Epithelial cell of prostate (primary cell): ENCODE results near the gene C2CD4D.
"Not testable (repeated sequence)": the region's sequence is repeated elsewhere in the genome, so short reads cannot be mapped to it uniquely, and the experiment has no call there.

Experiments used
- DNase-seq: peaks from one replicate; pipeline ENCODE4 v3.0.0-alpha.2; 2011; ENCODE audit warnings: low read depth, low spot score
- H3K27ac ChIP-seq: fragments of 450-650 bp; 2 replicates; pipeline ENCODE4 v1.5.1; 2017; ENCODE audit warnings: mild to moderate bottlenecking

Gene C2CD4D

GRCh38 chr1:151839457-151840403 lies at the start of gene C2CD4D:
Gene C2CD4D (minus strand): TSS chr1:151839820. CDS start chr1:151838989, 831 bp downstream.
- peak within 1 kb of the TSS; percentile 86 for H3K27ac ChIP-seq
- DNase-seq, result no peak

DNA sequence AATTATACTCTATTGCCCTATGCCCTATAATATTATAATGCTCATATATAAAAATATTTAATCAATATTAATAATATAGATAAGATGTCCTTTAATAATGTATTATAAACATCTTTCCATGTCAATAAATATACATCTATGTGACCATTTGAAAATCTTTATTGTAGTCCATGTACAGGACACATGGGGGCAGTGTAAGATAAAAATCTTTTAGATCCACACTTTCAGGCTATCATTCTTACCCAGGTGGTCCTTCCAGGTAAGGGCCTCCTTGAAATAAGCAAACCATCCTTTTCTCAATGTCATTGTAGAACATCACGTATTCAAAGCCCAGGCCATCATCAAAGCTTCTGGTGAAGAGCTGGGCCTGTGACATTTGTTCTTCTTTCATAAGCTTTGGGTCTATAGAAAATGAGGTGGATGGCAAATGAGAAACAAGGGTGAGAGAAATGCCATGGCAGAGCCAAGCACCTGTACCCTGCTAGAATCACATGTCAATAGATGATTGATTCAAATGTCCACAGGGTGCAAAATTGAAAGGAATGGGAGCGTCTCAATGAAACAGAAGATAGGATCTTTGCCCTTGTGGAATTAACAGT lies 49.5 kb upstream of the C2CD4D start:
- no peak for DNase-seq
- H3K27ac ChIP-seq, result no peak overlapping the region

- H3K27ac ChIP-seq, result peak overlapping the region; percentile 99
- peak; percentile 60 for DNase-seq
Observed at GRCh38 chr1:151887028-151887427, 47.4 kb upstream of the C2CD4D start.

DNA sequence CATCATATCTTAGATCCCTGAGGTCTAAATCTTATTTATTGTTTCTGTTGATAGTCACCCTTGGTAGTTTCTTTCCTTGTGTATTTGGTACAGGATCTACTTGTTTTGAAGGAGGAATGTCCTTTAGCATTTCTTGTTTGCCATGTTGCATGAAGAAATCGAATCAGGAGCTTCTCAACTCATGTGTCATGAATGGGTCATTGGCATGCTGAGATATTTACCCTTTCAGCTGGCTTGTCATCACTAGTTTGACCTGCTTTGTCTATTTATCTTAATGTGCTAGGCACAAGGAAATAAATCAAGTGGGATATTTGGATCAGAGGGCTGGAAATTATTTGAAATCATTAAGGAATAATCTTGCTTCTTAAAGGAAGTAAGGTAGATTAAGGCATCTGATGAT lies 45.9 kb upstream of the C2CD4D start:
- H3K27ac ChIP-seq, result peak overlapping the region; percentile 99
- peak; percentile 93 for DNase-seq

GRCh38 chr1:151884879-151885278 lies 45.3 kb upstream of the C2CD4D start:
- peak overlapping the region; percentile 99 for H3K27ac ChIP-seq
- DNase-seq, result not testable (repeated sequence)

DNA sequence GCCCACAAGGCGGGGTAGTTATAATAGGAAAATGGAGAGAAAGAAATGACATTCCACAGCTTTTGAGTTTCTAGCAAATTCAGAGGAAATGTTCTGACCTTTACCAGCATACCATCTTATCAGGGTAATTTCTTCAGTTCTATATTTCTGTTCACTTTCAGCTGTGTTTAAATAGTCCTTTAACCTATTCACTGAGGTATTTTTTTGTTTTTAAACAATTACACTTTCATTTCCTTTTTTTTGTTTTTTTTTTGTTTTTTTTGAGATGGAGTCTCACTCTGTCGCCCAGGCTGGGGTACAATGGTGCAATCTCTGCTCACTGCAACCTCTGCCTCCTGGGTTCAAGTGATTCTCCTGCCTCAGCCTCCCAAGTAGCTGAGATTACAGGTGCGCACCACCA lies 44.8 kb upstream of the C2CD4D start:
- DNase-seq, result not testable (repeated sequence)
- peak overlapping the region; percentile 99 for H3K27ac ChIP-seq

DNA sequence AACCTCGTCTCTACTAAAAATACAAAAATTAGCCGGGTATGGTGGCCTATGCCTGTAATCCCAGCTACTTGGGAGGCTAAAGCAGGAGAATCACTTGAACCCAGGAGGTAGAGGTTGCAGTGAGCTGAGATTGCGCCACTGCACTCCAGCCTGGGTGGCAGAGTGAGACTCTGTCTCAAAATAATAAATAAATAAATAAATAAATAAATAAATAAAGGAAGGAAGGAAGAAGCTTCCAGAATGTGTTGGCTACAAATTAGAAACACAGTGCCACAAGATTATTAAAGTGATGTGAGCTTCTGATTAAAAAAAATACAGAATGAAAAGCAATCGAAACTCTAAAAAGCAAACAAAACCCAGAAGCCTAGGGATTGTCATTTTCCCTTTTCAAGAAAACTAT lies 44.3 kb upstream of the C2CD4D start:
- not testable (repeated sequence) for H3K27ac ChIP-seq, DNase-seq

DNA sequence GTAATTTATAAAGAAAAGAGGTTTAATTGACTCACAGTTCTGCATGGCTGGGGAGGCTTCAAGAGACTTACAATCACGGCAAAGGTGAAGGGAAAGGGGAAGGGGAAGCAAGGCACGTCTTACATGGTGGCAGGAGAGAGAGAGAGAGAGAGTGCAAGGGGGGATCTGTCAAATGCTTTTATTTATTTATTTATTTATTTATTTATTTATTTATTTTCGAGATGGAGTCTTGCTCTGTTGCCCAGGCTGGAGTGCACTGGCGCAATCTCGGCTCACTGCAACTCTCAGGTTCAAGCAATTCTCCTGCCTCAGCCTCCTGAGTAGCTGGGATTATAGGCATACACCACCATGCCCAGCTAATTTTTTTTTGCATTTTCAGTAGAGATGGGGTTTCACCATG lies 43.3 kb upstream of the C2CD4D start:
- H3K27ac ChIP-seq, DNase-seq: not testable (repeated sequence)

- H3K27ac ChIP-seq, result no peak overlapping the region
- no peak for DNase-seq
Observed at GRCh38 chr1:151882466-151882865, 42.8 kb upstream of the C2CD4D start.

DNA sequence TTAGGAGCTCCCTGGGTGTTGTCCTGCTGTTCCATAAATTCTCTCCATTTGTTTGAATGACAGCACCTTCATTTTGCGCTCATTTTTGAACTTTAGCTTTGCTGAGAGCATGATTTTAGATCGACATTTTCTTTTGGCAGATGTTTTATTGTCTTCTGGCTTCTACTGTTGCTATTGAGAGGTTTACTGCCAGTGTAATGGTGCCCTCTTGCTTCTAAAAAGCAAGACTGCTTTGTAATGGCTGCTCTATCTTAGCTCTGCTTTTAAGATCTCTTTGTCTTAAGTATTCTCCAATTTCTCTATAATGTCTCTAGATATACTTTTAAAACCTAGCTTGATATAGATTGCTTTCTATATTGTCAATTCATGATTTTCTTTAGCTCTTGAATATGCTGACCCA lies 41.9 kb upstream of the C2CD4D start:
- DNase-seq, result no peak
- H3K27ac ChIP-seq, result no peak overlapping the region

GRCh38 chr1:151875419-151876097 lies 35.9 kb upstream of the C2CD4D start:
- no peak overlapping the region for H3K27ac ChIP-seq
- DNase-seq, result no peak

DNA sequence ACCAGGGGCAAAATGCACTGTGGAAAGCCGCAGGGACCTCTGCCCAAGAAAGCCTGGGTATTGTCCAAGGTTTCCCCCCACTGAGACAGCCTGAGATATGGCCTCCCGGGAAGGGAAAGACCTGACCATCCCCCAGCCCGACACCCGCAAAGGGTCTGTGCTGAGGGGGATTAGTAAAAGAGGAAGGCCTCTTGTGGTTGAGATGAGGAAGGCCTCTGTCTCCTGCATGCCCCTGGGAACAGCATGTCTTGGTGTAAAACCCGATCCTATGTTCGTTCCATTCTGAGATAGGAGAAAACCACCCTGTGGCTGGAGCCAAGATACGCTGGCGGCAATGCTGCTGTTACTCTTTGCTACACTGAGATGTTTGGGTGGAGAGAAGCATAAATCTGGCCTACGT lies 33.2 kb upstream of the C2CD4D start:
- not testable (repeated sequence) for DNase-seq, H3K27ac ChIP-seq

- H3K27ac ChIP-seq, result no peak overlapping the region
- no peak for DNase-seq
Observed at GRCh38 chr1:151871284-151872030, 31.8 kb upstream of the C2CD4D start.

GRCh38 chr1:151868486-151868885 lies 28.9 kb upstream of the C2CD4D start:
- peak overlapping the region; percentile 72 for H3K27ac ChIP-seq
- DNase-seq, result no peak

GRCh38 chr1:151867765-151868411 lies 28.3 kb upstream of the C2CD4D start:
- peak overlapping the region; percentile 72 for H3K27ac ChIP-seq
- peak; percentile 49 for DNase-seq

DNA sequence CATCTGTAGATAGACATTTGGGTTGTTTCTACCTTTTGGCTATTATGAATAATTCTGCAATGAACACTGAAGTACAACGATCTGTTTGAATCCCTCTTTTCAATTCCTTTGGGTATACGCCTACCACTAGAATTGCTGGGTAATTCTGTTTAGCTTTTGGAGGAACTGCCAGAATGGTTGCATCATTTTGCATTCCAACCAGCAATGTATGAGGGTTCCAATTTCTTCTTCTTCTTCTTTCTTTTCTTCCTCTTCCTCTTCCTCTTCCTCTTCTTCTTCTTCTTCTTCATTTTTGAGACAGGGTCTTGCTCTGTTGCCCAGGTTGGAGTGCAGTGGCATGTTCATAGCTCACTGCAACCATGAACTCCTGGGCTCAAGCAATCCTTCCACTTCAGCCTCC lies 27.7 kb upstream of the C2CD4D start:
- DNase-seq, result no peak
- peak overlapping the region; percentile 72 for H3K27ac ChIP-seq

DNA sequence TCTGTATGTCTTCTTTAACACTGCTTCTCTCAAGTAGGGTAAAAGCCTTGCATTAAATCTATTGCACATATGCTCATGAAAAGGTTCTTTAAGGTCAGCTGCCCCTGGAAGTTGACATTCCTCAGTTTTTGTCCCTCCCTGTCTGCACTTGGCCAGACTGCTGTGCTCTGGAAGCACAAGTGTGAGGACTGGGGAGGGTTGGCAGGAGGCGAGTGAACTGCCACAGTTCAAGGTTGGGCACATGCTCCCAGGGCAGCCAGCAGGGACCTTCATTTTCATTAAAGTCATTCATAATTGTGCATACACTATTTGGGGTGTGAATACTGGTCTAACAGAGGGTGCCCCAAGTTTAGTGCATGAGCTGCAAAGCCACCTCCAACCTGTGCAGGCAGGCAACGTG lies 24.8 kb upstream of the C2CD4D start:
- no peak overlapping the region for H3K27ac ChIP-seq
- no peak for DNase-seq

- no peak for DNase-seq
Observed at GRCh38 chr1:151862604-151863003, 23.0 kb upstream of the C2CD4D start.

DNA sequence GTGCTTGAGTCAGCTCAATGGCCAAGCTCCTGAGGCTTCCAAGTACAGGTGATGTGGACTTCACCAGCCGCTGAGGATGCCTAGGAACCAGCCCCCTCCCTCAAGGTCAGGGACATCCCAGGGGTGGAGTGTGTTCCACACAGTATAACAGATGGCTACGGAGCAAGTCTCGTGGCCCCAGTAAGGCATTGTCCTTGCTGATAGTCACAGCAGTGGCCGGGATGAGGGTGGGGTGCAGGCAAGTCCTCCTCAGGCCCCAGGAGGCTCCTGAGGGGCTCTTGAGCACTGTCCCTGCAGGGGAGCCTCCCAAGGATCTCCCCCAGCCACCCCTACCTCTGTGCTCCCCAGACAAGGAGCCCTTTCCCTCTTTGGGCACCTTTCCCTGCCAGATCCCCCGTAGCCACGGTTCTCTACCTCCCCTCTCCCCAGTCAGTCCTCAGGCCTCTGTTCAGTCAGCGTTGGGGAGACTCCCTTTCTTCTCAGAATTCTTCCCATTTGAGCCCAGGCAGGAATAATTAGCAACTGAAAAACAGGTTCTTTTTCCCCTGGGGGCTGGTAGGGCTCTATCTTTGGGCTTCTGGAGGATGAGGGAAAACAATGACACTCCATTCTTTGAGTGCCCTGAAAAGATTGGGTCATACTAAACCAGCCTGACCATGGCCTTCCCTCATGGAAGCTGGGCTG lies 21.0 kb upstream of the C2CD4D start:
- no peak overlapping the region for H3K27ac ChIP-seq
- DNase-seq, result no peak

More at GRCh38 chr1:151862604-151863003, 23.0 kb upstream of the C2CD4D start:
- H3K27ac ChIP-seq, result no peak overlapping the region
